Calu3 (cell line): Measurements from ENCODE around the gene AACS. TPM values are rescaled to one million over a fixed set of nuclear protein-coding genes. Genes with fewer than 3 reads are reported as not detected.
"Not testable (repeated sequence)": the region's sequence is repeated elsewhere in the genome, so short reads cannot be mapped to it uniquely, and the experiment has no call there.

ENCODE experiments used
- BruUV-seq: library from RNA; stranded (reverse); fragments of 400-500 nt; replicated peaks from 2 replicates; lab custom pipeline; 2021; lab: Mats Ljungman, UMichigan
- CTCF ChIA-PET: fragments of 300-600 bp; sonication (Branson Sonifier 250); formaldehyde crosslinking; loops from one replicate; lab custom pipeline; 2022; ENCODE audit warnings: antibody characterized with exemption; lab: Charles Lee
- DNase-seq: peaks from one replicate; pipeline ENCODE4 v3.0.0; 2022
- H3K27ac Mint-ChIP-seq: one replicate; pipeline ENCODE4 v1.8.0; 2022; ENCODE audit warnings: mixed read lengths; ENCODE audit not compliant: unreplicated experiment
- H3K27me3 Mint-ChIP-seq: one replicate; pipeline ENCODE4 v1.8.0; 2022; ENCODE audit warnings: mixed read lengths; ENCODE audit not compliant: unreplicated experiment
- H3K36me3 Mint-ChIP-seq: one replicate; pipeline ENCODE4 v1.8.0; 2022; ENCODE audit warnings: mild to moderate bottlenecking, moderate library complexity, mixed read lengths; ENCODE audit not compliant: insufficient read depth, unreplicated experiment
- H3K4me1 Mint-ChIP-seq: one replicate; pipeline ENCODE4 v1.8.0; 2022; ENCODE audit warnings: mild to moderate bottlenecking, low read depth, mixed read lengths; ENCODE audit not compliant: unreplicated experiment
- H3K4me3 Mint-ChIP-seq: one replicate; pipeline ENCODE4 v1.8.0; 2022; ENCODE audit warnings: mild to moderate bottlenecking, low read depth, moderate library complexity, mixed read lengths; ENCODE audit not compliant: unreplicated experiment
- H3K9me3 Mint-ChIP-seq: one replicate; pipeline ENCODE4 v1.8.0; 2022; ENCODE audit warnings: low read depth, mixed read lengths; ENCODE audit not compliant: unreplicated experiment
- CTCF ChIP-seq: fragments of 200-600 bp; IDR thresholded peaks from one replicate; pipeline ENCODE4 v1.8.0; 2022; ENCODE audit warnings: antibody characterized with exemption; ENCODE audit not compliant: unreplicated experiment
- intact Hi-C: fragments of 100-400 bp; cut with micrococcal nuclease; formaldehyde crosslinking; loops from one replicate; pipeline ENCODE4 v1.10.0; 2022; ENCODE audit not compliant: unreplicated experiment
- total RNA-seq: library from RNA; stranded (reverse); gene quantifications from 2 replicates; pipeline ENCODE4 v1.2.3, GENCODE V29; 2022

The AACS gene
- total RNA-seq, 1 experiment from 2014 or later, result 39.2 TPM

GRCh38 chr12:125104982-125105381 lies 39.7 kb downstream of the AACS start:
- Mint-ChIP-seq H3K9me3 (no peaks in the 10 kb centered on the region), H3K27ac (no peak overlapping the region), H3K4me3 (no peak overlapping the region), H3K36me3 (peaks cover 27% of the 10 kb centered on the region), H3K4me1 (peaks cover 24% of the 10 kb centered on the region), H3K27me3 (no peaks in the 10 kb centered on the region)
- no TSS peak for BruUV-seq
- no peak for DNase-seq
- CTCF ChIA-PET, result no interaction called here
- intact Hi-C loops, result loop anchor here (5.0 to 10.0 kb wide), 3 partner anchors 72 to 880 kb away; partner anchors contain the start of gene BRI3BP
- TF ChIP-seq CTCF, result no peak

DNA sequence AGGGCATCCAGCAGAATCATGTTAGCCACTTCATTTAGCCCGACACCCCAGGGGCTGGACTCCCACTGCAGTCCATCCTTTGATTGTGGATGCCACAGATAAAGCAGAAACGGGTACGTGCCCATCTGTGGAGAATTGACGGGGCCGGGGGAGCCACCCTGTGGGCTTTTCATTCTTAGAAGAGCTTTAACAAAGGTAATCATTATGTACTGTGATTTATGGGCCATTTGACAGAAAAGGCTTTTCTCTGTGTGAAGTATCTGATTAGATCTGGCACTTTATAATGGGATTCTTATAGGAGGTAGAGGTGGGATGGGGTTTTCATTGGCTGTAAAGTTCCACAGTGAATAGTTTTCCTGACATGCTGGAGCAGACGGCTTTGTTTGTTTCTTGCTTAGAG lies 40.4 kb downstream of the AACS start:
- Mint-ChIP-seq H3K27me3 (no peaks in the 10 kb centered on the region), H3K36me3 (peaks cover 27% of the 10 kb centered on the region), H3K27ac (no peak overlapping the region), H3K9me3 (no peaks in the 10 kb centered on the region), H3K4me1 (peaks cover 18% of the 10 kb centered on the region), H3K4me3 (no peak overlapping the region)
- intact Hi-C loops, result loop anchor here (10.0 kb wide), 2 partner anchors 111 to 879 kb away; partner anchors contain the start of gene BRI3BP
- no peak for TF ChIP-seq CTCF
- no peak for DNase-seq
- no TSS peak for BruUV-seq
- CTCF ChIA-PET, result no interaction called here

- H3K27ac Mint-ChIP-seq, result no peak overlapping the region
- no peak overlapping the region for H3K4me3 Mint-ChIP-seq
- no peaks in the 10 kb centered on the region for H3K4me1 Mint-ChIP-seq
- TF ChIP-seq CTCF, result no peak
- H3K27me3 Mint-ChIP-seq, result no peaks in the 10 kb centered on the region
- peaks cover 25% of the 10 kb centered on the region for H3K36me3 Mint-ChIP-seq
- no peaks in the 10 kb centered on the region for H3K9me3 Mint-ChIP-seq
- BruUV-seq, result no TSS peak
- DNase-seq, result no peak
- CTCF ChIA-PET, result no interaction called here
- intact Hi-C loops, result no loop called here
Observed at GRCh38 chr12:125110641-125111360, 45.6 kb downstream of the AACS start.

GRCh38 chr12:125111403-125111802 lies 46.2 kb downstream of the AACS start:
- no peak for DNase-seq
- H3K4me3 Mint-ChIP-seq, result no peak overlapping the region
- H3K27ac Mint-ChIP-seq, result no peak overlapping the region
- TF ChIP-seq CTCF, result no peak
- H3K27me3 Mint-ChIP-seq, result no peaks in the 10 kb centered on the region
- intact Hi-C loops, result no loop called here
- H3K4me1 Mint-ChIP-seq, result no peaks in the 10 kb centered on the region
- peaks cover 25% of the 10 kb centered on the region for H3K36me3 Mint-ChIP-seq
- no peaks in the 10 kb centered on the region for H3K9me3 Mint-ChIP-seq
- no TSS peak for BruUV-seq
- CTCF ChIA-PET, result no interaction called here

DNA sequence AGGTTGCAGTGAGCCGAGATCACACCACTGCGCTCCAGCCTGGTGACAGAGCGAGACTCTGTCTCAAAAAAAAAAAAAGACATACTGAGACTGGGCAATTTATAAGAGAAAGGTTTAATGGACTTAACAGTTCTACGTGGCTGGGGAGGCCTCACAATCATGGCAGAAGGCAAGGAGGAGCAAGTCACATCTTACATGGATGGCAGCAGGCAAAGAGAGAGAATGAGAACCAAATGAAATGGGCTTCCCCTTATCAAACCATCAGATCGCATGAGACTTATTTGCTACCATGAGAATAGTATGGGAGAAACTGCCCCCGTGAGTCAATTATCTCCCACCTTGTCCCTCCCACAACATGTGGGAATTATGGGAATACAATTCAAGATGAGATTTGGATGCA lies 47.4 kb downstream of the AACS start:
- H3K4me1 Mint-ChIP-seq, intact Hi-C loops, H3K4me3 Mint-ChIP-seq, H3K27ac Mint-ChIP-seq, H3K9me3 Mint-ChIP-seq, CTCF ChIA-PET, DNase-seq, H3K27me3 Mint-ChIP-seq, BruUV-seq: not testable (repeated sequence)
- H3K36me3 Mint-ChIP-seq, result peaks cover 23% of the 10 kb centered on the region
